HG02973 (cell line): Measurements from ENCODE around the gene RAMACL.
"Not testable (repeated sequence)": the region's sequence is repeated elsewhere in the genome, so short reads cannot be mapped to it uniquely, and the experiment has no call there.

ENCODE experiments used
- ATAC-seq: cut with Tn5 transposase; IDR thresholded peaks from one replicate; pipeline ENCODE4 v1.9.1; 2021; ENCODE audit warnings: moderate library complexity; ENCODE audit not compliant: unreplicated experiment

The RAMACL gene

DNA sequence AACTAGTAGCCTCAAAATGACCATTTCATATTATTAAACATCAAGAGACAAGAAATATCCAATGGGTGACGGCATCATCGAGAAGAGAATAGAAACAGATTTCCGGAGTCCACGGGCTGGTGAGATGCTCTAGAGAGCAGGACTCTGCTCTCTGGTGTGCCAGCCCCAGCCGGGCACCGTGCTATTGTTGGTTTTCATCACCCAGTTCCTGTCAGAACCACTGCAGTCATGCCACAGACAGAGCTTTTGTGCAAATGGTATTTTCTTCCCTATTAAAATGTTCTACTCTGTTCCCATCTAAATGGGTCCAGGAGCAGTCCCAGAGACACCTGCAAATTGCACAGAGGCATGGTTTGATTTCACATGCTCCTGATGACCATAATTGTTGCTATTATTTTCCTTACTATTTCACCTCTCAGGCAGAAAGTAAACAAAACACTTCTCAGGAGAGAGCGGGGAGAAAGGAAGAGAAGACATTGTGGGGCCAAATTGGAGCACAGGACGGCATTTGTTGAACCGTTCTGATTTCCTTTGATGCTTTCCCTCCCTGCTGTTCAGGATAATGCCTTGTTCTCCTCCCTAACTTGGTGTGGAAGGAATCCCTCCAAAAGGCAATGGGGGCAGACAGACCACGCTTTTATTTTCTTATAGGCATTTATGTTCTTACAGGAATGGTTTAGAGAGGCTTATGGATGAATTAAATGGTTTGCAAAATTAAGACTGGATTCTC, 11.4 kb upstream of the RAMACL start:
- ATAC-seq = no peak

DNA sequence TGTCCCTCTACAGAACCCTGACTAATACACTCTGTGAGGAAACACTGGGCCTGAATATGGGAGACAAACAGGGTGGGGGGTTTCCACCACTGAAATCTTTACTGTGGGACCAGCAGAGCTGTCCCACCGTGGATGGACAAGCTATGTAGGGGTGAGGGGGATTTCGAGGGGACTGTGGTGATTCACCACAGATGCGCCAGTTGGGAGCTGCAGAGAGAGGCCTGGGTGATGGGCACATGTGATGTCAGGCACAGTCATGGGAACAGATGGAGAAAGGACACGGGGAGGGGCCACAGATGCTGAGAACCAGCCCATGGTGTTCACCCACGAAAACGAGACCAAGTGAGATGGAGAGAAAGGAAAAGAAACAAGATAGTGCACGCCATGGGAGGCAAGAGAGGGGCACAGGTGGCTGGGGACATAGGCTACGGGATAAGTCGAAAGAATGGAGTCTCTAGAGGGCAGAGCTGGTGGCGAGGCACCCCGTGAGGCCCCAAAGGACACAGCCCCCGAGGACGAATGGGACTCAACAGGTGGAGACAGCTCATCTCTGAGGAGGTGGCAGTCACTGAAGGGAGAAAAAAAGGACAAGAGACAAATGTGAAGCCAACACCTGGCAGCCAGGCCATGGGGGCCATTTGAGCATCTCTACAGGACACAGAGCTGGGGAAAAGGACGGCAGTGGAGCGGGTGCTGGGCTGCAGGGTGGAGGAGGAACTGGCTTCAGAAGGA, 10.5 kb upstream of the RAMACL start:
- no peak for ATAC-seq

DNA sequence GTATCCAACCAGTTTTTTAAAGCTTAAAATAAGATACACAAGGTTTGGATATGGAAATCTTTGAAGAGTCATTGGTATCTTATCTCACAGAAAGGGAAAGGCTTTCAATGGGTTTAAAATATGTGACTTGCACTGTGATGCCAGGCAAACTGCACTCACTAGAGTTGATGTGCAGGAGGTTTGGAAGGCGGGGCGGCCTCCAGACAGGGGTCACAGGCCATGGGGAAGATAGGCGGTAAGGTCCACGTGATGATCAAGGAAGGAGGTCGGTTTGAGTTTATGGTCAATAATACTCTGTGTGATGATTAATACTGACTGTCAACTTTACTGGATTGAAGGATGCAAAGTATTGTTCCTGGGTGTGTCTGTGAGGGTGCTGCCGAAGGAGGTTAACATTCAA, 9.5 kb upstream of the RAMACL start:
- no peak for ATAC-seq

GRCh38 chr6:166595061-166595780, 8.7 kb upstream of the RAMACL start:
- no peak for ATAC-seq

DNA sequence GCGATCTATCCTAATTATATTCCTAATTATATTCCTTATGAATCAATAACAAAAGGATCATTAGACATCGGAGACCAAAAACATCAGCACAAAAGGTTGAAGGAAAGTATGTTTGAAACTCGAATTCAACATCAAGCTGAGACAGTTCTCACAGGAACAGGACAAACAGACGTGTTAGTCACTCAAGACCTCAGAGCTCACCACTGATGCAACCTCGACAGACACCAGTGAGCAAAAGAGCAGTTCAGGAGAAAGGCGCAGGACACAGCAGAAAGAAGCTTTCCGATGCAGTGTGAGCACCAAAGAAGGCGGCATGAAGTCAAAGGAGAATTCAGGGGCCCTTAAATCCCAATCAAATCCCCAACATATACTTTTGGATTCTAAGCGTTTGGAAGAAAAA, 6.3 kb upstream of the RAMACL start:
- no peak for ATAC-seq

DNA sequence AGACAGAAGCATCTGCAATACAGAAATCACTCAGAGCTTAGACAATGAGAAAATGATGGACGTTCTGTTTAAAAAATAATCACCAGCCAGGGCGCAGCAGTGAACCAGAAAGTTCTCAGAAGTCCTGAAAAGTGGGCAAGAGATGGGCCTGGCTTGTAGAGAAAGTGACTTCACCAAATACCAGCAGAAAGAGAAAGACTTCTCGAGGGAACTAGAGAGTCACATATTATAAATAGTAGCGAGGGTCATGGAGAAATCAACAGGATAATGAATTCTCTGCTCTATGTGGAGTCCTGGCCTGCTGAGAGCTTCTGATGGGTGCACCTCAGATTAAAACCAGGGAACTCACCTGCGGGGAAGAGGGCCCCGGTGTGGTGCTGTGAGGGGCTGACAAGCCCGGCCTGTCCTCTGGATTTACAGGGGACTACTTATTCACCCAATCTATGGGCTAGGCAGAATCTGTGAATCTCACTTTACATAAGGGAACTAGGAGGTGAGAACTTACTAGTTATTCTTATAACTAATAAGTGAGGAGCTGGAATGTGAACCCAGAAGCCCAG, 5.6 kb upstream of the RAMACL start:
- ATAC-seq = no peak

GRCh38 chr6:166591026-166591425, 4.5 kb upstream of the RAMACL start:
- ATAC-seq = no peak

DNA sequence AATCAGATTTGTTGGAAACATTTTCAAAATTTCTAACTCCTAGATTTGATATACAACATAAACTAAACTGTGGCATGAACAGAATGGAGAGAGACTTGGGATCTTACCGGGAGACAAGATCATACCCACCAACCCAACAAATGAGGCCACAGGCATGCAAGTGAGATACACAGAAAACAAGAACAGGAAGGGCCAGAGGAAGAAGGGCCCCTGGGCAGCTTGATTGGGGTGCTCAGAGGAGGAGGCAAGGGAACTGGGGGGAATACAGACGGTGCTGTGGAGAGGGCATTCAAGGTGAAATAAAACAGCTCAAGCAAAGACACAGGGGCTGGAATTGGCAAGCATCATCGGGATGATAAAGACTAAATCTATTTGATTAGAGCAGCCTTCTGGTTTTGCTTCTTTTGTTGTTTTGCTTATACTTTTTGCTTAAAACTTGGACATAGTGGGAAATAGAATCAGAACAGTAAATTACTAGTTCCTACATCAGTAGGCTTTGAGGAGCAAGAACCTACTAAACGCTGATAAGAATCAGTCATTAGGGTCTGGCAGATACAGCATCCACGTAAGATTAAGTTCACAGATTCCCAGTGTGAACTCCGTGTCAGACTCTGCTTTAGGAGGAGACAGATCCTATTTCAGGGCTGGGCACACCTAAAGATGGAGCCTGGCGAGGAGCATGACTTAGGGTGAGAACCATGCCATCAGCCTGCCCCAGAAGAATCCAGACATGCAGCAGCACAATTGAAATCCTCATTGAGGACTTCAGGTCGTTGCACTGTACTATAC, 3.5 kb upstream of the RAMACL start:
- ATAC-seq = no peak

DNA sequence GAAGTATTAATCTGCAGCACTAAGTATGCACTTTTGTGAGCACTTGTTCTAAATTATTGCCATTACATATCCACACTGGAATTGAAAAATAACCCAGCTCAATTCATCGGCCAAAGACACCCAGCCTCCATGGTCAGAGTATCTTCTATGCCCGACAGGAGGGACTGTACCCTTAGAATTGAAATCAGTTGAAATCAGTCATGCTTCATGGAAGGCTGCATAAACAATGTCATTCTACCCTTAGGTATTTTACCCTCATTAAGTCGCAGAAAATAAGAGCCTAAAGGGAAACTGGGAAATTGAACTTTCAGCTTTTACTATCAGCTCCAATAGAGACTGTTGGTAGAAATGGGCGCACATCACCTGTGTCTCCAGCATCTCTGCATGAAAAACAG, 2.9 kb upstream of the RAMACL start:
- ATAC-seq = no peak

GRCh38 chr6:166588691-166589336, 2.3 kb upstream of the RAMACL start:
- ATAC-seq = no peak

DNA sequence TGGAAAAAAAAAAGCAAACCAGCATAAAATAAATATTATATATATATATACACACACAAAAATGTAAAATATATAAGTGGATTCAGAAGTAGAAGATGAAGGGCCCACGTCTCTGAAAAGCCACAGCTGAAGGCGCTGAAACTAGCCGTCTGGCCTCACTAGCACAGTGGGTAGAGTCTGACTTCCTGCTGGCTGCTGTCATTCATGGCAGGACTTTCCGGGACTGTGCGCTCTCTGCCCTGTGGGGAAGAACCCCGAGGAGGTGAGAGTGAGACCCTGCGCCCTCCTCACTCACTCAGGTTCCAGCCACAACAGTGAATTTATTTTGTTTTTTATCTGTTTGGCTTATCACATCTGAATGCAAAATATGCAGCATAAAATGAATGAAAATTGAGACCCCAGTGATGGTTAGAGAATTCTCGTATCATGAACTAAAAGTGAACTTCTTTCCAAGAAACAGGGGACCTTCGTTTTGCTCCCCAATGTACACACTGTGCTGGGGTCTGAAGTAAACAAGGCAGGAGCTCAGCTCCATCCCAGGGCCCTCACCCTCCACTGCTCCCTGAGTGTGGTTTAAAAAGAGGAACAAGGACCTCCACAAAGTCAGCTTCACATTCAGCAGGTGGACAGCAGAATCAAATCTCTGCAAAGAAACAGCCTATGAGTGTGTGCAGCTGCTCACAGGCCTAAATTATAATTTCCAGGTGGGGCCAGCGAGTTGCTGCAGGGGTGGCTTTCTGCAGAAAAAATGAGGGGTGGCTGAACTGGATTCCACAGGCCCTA, 1.3 kb upstream of the RAMACL start:
- peak; percentile 84 for ATAC-seq

- ATAC-seq = no peak
Measured at GRCh38 chr6:166584853-166585429, 1.5 kb downstream of the RAMACL start.

GRCh38 chr6:166584155-166584554, 2.3 kb downstream of the RAMACL start:
- no peak for ATAC-seq

DNA sequence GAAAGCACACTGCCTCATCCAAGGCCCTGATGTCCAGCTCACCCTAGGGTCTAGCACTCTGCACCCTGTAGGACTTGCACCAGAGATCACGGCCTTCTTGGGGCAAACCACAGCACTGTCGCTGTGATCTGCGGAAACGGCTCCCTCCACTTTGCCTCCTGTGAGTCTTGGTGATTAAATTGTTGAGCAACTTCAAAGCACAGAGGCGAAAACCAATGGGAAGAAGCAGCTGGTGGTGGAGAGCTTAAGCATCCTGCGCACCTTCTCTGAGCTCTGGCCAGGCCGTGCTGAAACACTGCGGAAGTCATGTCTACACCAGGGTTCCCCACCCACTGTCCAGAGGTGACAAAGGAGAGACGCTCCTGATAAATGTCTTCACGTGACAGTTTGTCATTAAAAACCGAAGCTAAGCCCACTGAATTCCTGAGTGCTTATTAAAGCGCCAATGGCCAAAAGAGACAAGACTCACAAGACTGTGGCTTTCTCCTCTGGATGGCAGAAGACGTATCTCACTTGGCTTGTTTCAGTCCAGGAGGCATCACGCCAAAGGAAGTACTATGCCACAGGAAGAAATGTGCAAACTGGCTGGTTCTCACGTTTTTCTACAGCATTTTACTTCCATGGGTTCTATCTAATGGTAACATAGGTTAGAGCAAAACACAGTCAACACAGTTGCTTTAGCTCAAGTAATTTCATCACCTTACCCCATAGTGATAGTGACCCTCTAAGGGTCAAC, 3.1 kb downstream of the RAMACL start:
- ATAC-seq = no peak

DNA sequence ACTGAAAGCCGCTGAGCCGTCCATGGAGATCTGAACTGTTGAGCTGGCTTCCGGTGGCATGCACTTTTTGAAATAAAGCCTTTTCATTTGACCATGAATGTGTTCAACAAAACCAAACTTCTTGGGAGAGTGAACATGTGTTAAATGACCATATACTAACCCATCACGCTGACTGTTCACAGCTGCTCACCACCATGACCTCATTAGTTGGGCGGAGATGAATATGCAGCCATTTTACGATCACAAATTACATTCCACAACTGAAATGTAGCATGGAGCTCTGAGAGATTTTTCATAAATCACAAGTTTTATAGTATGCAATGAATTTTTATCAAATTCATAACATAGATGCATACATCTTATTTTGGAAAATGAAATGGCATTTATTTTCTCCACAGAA, 4.2 kb downstream of the RAMACL start:
- no peak for ATAC-seq

GRCh38 chr6:166581801-166582200, 4.7 kb downstream of the RAMACL start:
- not testable (repeated sequence) for ATAC-seq

GRCh38 chr6:166581091-166581511, 5.4 kb downstream of the RAMACL start:
- ATAC-seq = no peak
